ENCODE measurements around the gene RNF13.

DNA sequence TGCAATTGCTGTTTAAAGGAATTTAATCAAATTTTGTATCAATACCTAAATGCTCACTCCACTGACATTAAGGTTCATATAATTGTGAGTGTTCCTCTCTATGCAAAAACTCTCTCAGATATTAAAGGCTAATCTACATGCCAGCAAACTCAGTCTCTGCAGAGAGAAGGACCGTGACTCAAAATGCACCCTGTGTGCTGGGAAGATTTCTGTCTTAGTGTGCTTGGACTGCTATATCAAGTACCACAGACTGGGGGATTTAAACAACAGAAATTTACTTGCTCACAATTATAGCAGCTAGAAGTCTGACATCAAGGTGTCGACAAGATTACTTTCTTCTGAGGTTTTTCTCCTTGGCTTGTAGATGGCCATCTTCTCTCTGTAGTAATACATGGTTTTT, 176.3 kb downstream of the RNF13 start:
- TF ChIP-seq, protein P1, sequence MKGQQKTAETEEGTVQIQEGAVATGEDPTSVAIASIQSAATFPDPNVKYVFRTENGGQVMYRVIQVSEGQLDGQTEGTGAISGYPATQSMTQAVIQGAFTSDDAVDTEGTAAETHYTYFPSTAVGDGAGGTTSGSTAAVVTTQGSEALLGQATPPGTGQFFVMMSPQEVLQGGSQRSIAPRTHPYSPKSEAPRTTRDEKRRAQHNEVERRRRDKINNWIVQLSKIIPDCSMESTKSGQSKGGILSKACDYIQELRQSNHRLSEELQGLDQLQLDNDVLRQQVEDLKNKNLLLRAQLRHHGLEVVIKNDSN (IDR thresholded peaks at IDR 0.05) = no peak
- TF ChIP-seq, protein P2, sequence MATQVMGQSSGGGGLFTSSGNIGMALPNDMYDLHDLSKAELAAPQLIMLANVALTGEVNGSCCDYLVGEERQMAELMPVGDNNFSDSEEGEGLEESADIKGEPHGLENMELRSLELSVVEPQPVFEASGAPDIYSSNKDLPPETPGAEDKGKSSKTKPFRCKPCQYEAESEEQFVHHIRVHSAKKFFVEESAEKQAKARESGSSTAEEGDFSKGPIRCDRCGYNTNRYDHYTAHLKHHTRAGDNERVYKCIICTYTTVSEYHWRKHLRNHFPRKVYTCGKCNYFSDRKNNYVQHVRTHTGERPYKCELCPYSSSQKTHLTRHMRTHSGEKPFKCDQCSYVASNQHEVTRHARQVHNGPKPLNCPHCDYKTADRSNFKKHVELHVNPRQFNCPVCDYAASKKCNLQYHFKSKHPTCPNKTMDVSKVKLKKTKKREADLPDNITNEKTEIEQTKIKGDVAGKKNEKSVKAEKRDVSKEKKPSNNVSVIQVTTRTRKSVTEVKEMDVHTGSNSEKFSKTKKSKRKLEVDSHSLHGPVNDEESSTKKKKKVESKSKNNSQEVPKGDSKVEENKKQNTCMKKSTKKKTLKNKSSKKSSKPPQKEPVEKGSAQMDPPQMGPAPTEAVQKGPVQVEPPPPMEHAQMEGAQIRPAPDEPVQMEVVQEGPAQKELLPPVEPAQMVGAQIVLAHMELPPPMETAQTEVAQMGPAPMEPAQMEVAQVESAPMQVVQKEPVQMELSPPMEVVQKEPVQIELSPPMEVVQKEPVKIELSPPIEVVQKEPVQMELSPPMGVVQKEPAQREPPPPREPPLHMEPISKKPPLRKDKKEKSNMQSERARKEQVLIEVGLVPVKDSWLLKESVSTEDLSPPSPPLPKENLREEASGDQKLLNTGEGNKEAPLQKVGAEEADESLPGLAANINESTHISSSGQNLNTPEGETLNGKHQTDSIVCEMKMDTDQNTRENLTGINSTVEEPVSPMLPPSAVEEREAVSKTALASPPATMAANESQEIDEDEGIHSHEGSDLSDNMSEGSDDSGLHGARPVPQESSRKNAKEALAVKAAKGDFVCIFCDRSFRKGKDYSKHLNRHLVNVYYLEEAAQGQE (IDR thresholded peaks at IDR 0.05; ENCODE audit: low read depth) = no peak
- TF ChIP-seq EP300 (IDR thresholded peaks at IDR 0.05; ENCODE audit: borderline replicate concordance) (no peak), EGR1 (IDR thresholded peaks at IDR 0.05) (no peak), TEAD4 (IDR thresholded peaks at IDR 0.05) (no peak), TAF1 (IDR thresholded peaks at IDR 0.05; ENCODE audit: low read depth) (no peak), NFIC (IDR thresholded peaks at IDR 0.05) (no peak), YY1 (IDR thresholded peaks at IDR 0.05; ENCODE audit: low read depth) (no peak)
- TF ChIP-seq, protein P3, sequence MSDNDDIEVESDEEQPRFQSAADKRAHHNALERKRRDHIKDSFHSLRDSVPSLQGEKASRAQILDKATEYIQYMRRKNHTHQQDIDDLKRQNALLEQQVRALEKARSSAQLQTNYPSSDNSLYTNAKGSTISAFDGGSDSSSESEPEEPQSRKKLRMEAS (IDR thresholded peaks at IDR 0.05) = no peak
